ENCODE data around the gene PPFIA1.

The PPFIA1 gene

GRCh38 chr11:70358753-70359152 is 88.3 kb downstream of the PPFIA1 start:
- no peak overlapping the region for H3K27ac ChIP-seq

DNA sequence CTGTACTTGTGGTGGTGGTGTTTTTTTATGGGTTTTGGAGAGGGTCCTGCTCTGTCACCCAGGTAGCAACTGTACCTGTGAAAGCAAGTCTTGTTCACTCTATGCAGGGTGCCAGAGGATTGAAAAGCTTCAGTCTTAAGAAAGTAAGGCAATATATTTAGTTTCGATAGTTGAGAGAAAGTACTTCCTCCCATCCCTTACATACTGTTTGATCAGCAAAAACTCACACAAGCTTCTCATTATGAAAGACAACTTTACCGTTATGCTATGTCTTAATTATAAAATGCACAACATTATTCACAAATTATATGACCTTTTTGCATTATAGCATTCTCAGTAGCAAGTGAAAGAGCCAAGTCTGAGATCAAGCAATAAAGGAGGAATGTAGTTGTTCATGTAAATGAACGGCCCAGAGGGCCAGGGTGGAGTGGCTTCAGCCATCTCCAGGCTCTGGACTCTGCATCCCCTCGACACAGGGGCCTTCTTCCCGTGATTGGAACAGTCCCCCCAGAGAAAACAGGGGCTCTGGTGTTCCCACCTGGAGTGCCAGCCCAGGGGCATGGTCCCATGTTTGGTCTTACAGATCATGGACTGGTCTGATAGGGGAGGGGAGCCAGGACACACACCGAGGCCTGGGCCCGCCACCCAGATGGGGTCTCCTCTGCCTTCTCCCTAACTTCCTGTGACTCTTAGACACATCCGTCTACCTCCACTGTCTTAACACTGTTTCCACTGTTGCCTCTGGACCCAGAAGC is 89.1 kb downstream of the PPFIA1 start:
- Histone ChIP-seq H2AFZ (no peak overlapping the region), H3K4me2 (ENCODE audit: low read length) (no peak overlapping the region), H3K27me3 (ENCODE audit: control insufficient read depth, insufficient read depth, low read length) (no peaks in the 10 kb centered on the region), H3K9me3 (ENCODE audit: control insufficient read depth, low read length) (no peaks in the 10 kb centered on the region), H3K79me2 (no peaks in the 10 kb centered on the region), H3K36me3 (ENCODE audit: control insufficient read depth, insufficient read depth, low read length) (no peaks in the 10 kb centered on the region), H3K4me3 (ENCODE audit: low read depth, low read length) (no peak overlapping the region), H3K27ac (no peak overlapping the region), H3K4me1 (no peaks in the 10 kb centered on the region), H3K9ac (no peak overlapping the region)
- TF ChIP-seq, protein P1, sequence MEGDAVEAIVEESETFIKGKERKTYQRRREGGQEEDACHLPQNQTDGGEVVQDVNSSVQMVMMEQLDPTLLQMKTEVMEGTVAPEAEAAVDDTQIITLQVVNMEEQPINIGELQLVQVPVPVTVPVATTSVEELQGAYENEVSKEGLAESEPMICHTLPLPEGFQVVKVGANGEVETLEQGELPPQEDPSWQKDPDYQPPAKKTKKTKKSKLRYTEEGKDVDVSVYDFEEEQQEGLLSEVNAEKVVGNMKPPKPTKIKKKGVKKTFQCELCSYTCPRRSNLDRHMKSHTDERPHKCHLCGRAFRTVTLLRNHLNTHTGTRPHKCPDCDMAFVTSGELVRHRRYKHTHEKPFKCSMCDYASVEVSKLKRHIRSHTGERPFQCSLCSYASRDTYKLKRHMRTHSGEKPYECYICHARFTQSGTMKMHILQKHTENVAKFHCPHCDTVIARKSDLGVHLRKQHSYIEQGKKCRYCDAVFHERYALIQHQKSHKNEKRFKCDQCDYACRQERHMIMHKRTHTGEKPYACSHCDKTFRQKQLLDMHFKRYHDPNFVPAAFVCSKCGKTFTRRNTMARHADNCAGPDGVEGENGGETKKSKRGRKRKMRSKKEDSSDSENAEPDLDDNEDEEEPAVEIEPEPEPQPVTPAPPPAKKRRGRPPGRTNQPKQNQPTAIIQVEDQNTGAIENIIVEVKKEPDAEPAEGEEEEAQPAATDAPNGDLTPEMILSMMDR (IDR thresholded peaks at IDR 0.05), result no peak

More at GRCh38 chr11:70358753-70359152, 88.3 kb downstream of the PPFIA1 start:
- H3K4me1 ChIP-seq, result no peaks in the 10 kb centered on the region
- no peak overlapping the region for H2AFZ ChIP-seq
- H3K36me3 ChIP-seq (ENCODE audit: control insufficient read depth, insufficient read depth, low read length), result no peaks in the 10 kb centered on the region
- H3K4me2 ChIP-seq (ENCODE audit: low read length), result no peak overlapping the region
- no peaks in the 10 kb centered on the region for H3K9me3 ChIP-seq (ENCODE audit: control insufficient read depth, low read length)
- no peak overlapping the region for H3K4me3 ChIP-seq (ENCODE audit: low read depth, low read length)
- TF ChIP-seq, protein P1 (IDR thresholded peaks at IDR 0.05), result no peak
- H3K9ac ChIP-seq, result no peak overlapping the region
- H3K27me3 ChIP-seq (ENCODE audit: control insufficient read depth, insufficient read depth, low read length), result no peaks in the 10 kb centered on the region
- H3K79me2 ChIP-seq, result no peaks in the 10 kb centered on the region

DNA sequence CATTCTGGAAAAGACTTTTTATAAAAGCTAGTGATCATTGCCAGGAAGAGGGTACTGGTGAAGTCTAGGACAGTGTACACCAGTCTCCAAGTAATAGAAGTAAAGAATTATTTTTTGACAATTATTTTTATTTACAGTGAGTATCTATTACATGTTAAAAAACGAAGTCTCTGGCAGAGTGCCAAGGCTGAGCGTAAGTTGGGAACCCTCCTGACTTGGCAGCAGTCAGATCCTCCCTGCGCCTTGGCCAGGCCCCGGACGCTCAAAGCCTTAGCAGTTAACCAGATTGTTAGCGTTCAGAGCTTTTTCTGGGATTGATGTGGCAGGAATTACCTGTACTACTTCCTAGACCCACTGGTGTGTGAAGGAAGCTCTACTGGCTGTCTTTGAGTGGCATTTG is 89.7 kb downstream of the PPFIA1 start:
- H3K27me3 ChIP-seq (ENCODE audit: control insufficient read depth, insufficient read depth, low read length), result no peaks in the 10 kb centered on the region
- H3K27ac ChIP-seq, result no peak overlapping the region
- no peak overlapping the region for H3K4me2 ChIP-seq (ENCODE audit: low read length)
- H3K79me2 ChIP-seq, result no peaks in the 10 kb centered on the region
- no peak overlapping the region for H2AFZ ChIP-seq
- no peaks in the 10 kb centered on the region for H3K9me3 ChIP-seq (ENCODE audit: control insufficient read depth, low read length)
- no peaks in the 10 kb centered on the region for H3K4me1 ChIP-seq
- H3K36me3 ChIP-seq (ENCODE audit: control insufficient read depth, insufficient read depth, low read length), result no peaks in the 10 kb centered on the region
- no peak overlapping the region for H3K9ac ChIP-seq
- no peak overlapping the region for H3K4me3 ChIP-seq (ENCODE audit: low read depth, low read length)
- TF ChIP-seq, protein P1 (IDR thresholded peaks at IDR 0.05), result no peak

- H3K9ac ChIP-seq, result no peak overlapping the region
- H3K27ac ChIP-seq, result no peak overlapping the region
- H3K9me3 ChIP-seq (ENCODE audit: control insufficient read depth, low read length), result no peaks in the 10 kb centered on the region
Observed at GRCh38 chr11:70364178-70364577, 93.7 kb downstream of the PPFIA1 start.

More at GRCh38 chr11:70364178-70364577, 93.7 kb downstream of the PPFIA1 start:
- no peaks in the 10 kb centered on the region for H3K79me2 ChIP-seq
- H3K4me2 ChIP-seq (ENCODE audit: low read length), result no peak overlapping the region
- no peaks in the 10 kb centered on the region for H3K4me1 ChIP-seq
- H2AFZ ChIP-seq, result no peak overlapping the region
- H3K36me3 ChIP-seq (ENCODE audit: control insufficient read depth, insufficient read depth, low read length), result no peaks in the 10 kb centered on the region
- no peaks in the 10 kb centered on the region for H3K27me3 ChIP-seq (ENCODE audit: control insufficient read depth, insufficient read depth, low read length)
- TF ChIP-seq, protein P1 (IDR thresholded peaks at IDR 0.05), result no peak
- no peak overlapping the region for H3K4me3 ChIP-seq (ENCODE audit: low read depth, low read length)
